GF-D8 (cell line): ENCODE results near the gene CLIC1.
A peak's percentile ranks its signal among the peaks of the same experiment; 100 is the strongest.

Source experiments
- DNase-seq: peaks from one replicate; lab custom pipeline; 2025; lab: John Stamatoyannopoulos, UW

The CLIC1 gene

GRCh38 chr6:31737991-31738979, 2.0 kb upstream of the CLIC1 start:
- peak; percentile 97 for DNase-seq

GRCh38 chr6:31737315-31737990, 1.1 kb upstream of the CLIC1 start:
- peak; percentile 84 for DNase-seq

GRCh38 chr6:31736768-31737314, 511 bp upstream of the CLIC1 start:
- peak; percentile 30 for DNase-seq

GRCh38 chr6:31734821-31735406, 1.4 kb downstream of the CLIC1 start:
- peak; percentile 52 for DNase-seq

- DNase-seq = no peak
These were observed 2.0 kb downstream of the CLIC1 start for GRCh38 chr6:31734247-31734820.

GRCh38 chr6:31733734-31734133, 2.6 kb downstream of the CLIC1 start:
- DNase-seq = no peak

- DNase-seq = no peak
These were observed 4.3 kb downstream of the CLIC1 start for GRCh38 chr6:31732029-31732428.

- DNase-seq = no peak
These were observed 5.7 kb downstream of the CLIC1 start for GRCh38 chr6:31730631-31731086.

GRCh38 chr6:31729979-31730630, 6.2 kb downstream of the CLIC1 start:
- no peak for DNase-seq

GRCh38 chr6:31729515-31729978, 6.8 kb downstream of the CLIC1 start:
- DNase-seq = peak; percentile 33

GRCh38 chr6:31728767-31729514, 7.4 kb downstream of the CLIC1 start, which contains the start of gene DDAH2:
TSS of gene DDAH2 (minus strand) at chr6:31729299. CDS start at chr6:31729161, 138 bp downstream.
- DNase-seq = no peak

- DNase-seq = peak; percentile 87
These were observed 8.3 kb downstream of the CLIC1 start for GRCh38 chr6:31727717-31728671.

GRCh38 chr6:31727034-31727716, 9.2 kb downstream of the CLIC1 start:
- DNase-seq = no peak

GRCh38 chr6:31725502-31726350, 10.6 kb downstream of the CLIC1 start:
- DNase-seq = peak; percentile 83

- DNase-seq = no peak
These were observed 12.2 kb downstream of the CLIC1 start for GRCh38 chr6:31723980-31724691.

- DNase-seq = peak; percentile 15
These were observed 12.9 kb downstream of the CLIC1 start, which contains the start of gene MPIG6B for GRCh38 chr6:31723245-31723979. TSS of gene MPIG6B (plus strand) at chr6:31723373. CDS start at chr6:31723384, 11 bp downstream.
